Right ventricle myocardium inferior (tissue), 1 donor: Measurements from ENCODE around the gene SLC35D2. TPM values are rescaled to one million over a fixed set of nuclear protein-coding genes. Genes with fewer than 3 reads are reported as not detected.

ENCODE experiments used
- ATAC-seq: fragments of 200-7000 bp; cut with Tn5 transposase; one replicate; pipeline ENCODE4 v1.9.1; 2020; ENCODE audit warnings: mild to moderate bottlenecking, moderate library complexity
- DNase-seq: peaks from one replicate; pipeline ENCODE4 v3.0.0; 2021; ENCODE audit errors: missing footprints
- intact Hi-C: fragments of 100-400 bp; cut with DNase I; formaldehyde crosslinking; loops from one replicate; pipeline ENCODE4 v1.11.0; 2022
- total RNA-seq: library from RNA; stranded (reverse); fragmentation: NEBNext Ultra II Directional; extraction: Animal tissue kit (Norgen Biotek cat#: 25700); gene quantifications from one replicate; pipeline ENCODE4 v1.2.1, GENCODE V29; 2021
- donor health status: DM: no; HTN: yes; CAD: no; lungs with severe emphysema.

SLC35D2 gene
- total RNA-seq, 1 donor from 2014 or later: 14.7 TPM

DNA sequence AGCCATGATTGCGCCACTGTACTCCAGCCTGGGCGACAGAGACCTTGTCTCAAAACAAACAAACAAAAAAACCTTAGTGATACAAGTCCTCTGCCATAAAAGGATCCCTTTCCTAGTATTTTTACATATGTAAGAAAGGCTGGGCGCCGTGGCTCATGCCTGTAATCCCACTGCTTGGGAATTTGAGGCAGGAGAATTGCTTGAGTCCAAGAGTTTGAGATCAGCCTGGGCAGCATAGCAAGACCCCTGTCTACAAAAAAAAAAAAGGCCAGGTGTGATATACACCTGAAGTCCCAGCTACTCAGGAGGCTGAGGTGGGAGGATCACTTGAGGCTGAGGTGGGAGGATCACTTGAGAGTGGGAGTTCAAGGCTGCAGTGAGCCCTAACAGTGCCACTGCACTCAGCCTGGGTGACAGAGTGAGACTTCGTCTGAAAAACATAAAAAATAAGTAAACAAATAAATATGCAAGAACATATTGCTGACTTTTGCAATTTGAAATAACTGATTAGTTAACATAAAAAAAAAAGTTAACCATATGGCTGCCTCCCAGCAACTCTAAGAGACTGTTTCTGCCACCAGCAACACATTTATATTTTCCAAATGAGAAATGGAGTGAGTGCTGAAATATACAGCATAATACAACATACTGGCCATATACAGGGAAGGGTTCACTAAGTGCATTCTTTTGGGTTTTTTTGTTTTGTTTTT, 27.8 kb upstream of the SLC35D2 start:
- ATAC-seq (no peak), DNase-seq (no peak)
- intact Hi-C loops: no loop called here

DNA sequence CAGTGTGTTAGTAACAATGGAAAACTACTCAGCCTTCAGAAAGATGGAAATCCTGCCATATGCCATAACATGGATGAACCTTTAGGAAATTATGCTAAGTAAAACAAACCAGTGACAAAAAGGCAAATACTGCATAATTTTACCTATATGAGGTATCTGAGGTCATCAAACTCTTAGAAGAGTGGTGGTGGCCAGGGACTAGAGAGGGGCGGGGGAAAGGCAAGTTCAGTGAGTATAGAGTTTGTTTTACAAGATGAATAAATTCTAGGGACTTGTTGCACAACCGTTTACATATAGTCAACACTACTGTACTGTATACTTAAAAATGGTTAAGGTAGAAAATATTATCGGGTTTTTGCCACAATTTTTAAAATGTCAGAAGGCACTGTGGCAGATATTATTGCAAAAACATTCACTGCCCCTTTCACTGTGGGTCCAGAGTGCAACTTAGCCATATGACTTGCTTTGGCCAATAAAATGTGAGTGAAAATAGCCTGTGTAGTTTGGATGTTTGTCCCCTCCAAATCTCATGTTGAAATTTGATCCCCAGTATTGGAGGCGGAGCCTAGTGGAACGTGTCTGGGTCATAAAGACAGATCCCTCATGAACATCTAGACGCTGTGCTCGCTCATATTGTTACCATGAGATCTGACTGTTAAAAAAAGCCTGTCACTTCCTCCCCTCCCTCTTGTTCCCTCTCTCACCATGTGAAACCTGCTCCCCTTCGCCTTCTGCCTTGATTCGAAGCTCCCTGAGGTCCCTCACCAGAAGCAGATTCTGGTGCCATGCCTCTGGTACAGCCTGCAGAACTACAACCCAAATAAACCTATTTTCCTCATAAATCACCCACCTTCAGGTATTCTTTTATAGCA, 25.1 kb upstream of the SLC35D2 start:
- intact Hi-C loops: no loop called here
- ATAC-seq: no peak
- DNase-seq: no peak

DNA sequence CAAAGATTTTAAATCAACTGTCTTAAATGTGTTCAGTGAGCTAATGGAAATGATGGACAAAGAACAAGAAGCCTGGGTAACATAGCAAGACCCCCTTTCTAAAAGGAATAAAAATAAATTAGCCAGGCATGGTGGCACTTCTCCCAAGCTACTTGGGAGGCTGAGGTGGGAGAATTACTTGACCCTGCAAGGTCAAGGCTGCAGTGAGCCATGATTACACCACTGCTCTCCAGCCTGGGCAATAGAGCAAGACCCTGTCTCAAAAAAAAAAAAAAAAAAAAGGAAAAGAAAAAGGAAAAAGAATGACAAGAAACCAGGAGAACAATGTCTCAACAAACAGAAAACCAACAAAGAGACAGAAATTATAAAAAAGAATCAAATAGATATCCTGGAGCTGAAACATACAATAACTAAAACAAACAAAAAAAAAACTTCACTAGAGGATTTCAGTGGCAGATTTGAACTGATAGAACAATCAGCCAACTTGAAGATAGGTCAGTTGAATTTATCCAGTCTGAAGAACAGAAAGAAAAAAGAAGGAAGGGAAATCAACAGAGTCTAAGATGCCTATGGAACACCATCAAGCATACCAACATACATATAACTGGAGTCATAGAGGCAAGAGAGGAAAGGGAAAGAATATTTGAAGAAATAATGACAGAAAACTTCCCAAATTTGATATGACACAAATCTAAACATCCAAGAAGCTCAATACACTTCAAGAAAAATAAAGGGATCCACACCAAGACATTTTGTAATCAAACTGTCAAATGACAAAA, 16.8 kb upstream of the SLC35D2 start:
- intact Hi-C loops: no loop called here
- ATAC-seq (no peak), DNase-seq (no peak)

DNA sequence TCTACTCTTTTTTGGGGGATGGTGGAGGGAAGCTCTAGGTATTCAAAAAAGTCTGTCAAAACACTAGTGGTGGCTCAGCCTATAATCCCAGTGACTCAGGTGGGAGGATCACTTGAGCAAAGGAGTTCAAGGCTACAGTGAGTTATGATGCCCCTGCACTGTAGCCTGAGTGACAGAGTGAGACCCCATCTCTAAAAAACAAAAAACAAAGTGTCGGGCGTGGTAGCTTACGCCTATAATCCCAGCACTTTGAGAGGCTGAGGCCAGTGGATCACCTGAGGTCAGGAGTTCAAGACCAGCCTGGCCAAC, 15.8 kb upstream of the SLC35D2 start:
- intact Hi-C loops: no loop called here
- ATAC-seq: no peak
- DNase-seq: no peak

DNA sequence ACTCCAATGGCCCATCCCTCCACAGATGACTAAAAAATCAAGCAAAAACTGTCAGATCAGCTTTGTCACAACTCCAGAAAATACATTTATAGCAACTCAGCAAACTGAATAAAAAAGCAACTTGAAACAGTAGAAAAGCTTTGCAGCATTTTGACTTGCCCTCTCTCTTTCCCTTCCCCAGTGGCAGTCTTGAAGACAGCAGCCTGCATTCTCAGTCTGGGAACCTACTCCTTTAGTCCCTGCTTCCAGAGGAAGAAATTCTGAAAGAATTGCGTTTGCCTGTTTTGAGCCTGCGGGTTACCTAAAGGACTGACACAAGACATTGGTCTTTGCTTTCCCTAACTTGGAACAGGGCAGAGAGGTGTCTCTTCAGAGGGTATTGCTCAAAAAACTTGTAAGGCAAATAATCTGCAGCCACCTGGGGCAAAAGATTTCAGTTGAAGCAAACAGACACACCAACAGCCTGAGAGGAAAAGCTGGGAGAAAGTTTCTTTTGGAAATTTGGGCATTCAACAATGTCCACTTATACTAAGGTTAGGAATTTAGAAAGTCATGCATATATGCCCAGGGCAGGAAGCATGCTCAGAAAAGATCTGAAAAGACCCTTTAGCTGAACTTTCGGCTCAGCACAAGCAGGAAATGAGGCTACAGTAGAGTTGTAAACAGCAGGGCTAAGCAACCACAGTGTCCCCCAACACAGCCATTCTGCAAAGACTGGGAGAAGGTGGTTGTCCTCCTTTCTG, 15.2 kb upstream of the SLC35D2 start:
- ATAC-seq: no peak
- no peak for DNase-seq
- intact Hi-C loops: no loop called here

DNA sequence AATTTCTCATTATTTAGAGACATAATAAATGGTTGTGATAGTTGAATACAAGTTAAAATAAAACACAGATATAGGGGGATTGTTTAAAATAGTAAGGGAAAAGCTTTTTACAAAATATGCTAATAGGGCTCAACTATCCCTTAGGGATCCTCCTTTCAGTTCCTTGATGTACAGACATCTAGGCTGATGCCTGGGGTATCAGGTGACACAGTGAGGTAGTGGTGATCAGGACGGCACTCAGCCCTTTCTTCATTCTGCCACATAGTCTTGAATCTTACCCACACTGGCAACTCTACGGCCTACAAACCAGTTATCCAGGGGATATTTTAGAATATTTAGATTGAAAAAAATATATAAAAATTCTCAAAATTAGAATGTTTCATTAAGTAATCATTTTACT, 12.5 kb upstream of the SLC35D2 start:
- no peak for DNase-seq
- intact Hi-C loops: no loop called here
- ATAC-seq: no peak

DNA sequence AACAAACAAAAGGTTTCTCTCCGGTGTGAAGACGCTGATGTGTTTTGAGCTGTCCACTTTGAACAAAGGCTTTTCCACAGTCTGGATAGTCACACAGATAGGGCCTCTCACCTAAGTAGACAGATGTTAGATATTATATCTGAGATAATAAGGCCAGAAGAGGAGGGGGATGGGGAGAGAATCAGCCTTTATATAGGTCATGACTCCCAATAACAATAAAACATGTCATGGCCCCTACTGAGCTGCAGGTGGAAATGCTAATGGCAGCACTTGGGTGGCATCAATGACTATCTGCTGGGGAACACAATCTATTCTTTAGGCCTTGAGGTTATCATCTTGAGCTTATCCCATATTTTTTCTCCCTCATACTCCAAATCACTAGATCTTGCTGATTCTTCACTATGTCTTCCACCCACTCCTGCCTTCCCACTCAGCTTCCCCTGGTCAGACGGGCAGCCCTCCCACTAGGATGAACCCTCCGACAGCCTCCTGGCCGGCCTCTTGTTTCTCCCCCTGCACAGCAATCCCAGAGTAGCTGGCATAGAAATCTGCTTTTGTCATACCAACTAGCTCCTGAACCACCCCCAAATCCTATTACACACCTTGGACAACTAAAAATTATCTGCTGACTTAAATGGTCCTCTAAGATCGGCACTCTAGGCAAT, 11.5 kb upstream of the SLC35D2 start:
- DNase-seq (no peak), ATAC-seq (no peak)
- intact Hi-C loops: no loop called here

DNA sequence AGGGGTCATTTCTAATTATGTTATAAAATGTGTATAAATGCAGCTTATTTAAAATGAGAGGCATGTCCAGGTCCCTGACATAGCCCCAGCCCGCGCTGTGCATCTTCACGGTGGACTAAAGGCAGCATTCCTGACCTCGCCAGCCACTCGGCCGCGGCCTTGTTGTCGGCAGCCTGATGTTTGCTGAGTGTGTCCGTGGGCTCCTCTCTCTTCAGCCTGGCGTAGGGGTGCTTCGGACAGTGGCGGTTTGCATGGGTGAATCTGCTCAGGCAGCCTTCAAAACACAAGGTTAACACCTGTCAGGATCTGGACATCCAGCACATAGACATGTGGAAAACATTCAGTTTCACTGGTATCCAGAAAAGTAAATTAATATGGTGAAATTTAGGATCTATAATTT, 8.8 kb upstream of the SLC35D2 start:
- ATAC-seq (no peak), DNase-seq (no peak)
- intact Hi-C loops: no loop called here

DNA sequence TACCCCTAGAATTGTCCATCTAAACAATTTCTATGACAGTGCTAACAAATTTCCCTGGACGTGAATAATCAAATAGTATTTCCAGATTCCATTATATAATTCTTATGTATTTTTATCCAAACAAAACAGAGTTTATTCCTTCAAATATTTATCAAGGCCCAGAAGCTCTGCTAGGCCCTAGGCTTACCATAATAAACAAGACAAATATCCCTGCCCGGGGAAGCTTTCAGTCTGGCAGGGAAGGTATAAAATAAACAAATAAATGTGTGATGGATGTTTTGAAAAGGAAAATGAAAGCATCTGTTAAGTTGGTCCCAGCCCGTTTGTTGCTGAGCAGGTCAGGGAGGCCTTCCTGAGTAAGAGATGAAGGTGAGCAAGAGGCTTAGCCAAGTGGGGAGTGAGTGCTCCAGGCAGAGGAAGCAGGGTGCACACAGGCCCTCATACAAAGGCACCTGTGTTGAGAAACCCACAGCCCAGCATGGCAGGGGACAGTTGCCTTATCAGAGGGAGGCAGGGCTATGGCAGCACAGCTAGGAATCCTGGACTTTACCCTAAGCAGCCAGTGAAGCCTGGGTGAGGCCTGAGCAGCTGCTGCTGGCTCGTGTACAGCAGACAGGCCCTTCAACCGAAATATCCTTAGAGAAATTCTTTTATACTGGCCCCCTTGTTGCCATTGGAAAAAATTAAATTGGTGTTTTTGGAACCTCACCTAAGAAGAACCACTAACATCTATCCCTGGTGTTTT, 7.7 kb upstream of the SLC35D2 start:
- intact Hi-C loops: no loop called here
- ATAC-seq (no peak), DNase-seq (no peak)

DNA sequence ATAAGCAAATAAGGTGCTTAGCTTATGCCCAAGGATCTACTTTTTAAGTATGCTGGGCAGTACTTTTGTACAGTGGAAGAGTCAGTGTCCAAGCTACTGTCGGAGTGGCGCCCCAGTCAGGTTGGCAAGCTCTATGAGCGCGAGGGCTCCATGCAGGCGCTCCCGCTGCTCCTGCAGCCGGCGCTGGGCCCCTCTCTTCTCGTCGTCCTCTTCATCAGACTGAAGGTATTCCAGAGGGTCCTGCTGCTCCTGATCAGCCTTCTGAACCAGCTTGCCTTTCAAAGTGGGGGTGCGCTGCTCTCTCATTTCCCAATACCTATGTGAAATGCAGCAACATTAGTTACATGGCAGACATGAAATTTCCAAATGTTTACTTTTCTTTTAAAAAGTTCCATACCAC, 4.6 kb upstream of the SLC35D2 start:
- DNase-seq: no peak
- no peak for ATAC-seq
- intact Hi-C loops: no loop called here

DNA sequence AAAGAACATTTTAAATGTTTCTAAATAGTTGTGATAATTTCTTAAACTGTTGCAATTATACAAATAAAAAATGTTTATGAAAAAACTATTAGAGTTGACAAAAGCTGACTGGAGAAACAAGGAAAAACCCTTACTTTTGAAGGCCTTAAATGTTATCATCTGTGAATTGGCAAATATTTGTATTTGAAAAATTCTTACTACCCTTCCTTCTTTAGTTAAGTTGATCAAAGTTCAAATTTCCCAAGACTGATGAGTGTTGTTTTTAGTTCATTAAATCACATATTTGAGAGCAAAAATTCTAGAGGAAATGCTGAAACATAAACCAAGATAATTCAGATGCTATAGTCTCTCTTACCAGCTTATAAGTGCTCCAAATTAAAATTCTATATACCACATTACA, 2.6 kb upstream of the SLC35D2 start:
- intact Hi-C loops: no loop called here

DNA sequence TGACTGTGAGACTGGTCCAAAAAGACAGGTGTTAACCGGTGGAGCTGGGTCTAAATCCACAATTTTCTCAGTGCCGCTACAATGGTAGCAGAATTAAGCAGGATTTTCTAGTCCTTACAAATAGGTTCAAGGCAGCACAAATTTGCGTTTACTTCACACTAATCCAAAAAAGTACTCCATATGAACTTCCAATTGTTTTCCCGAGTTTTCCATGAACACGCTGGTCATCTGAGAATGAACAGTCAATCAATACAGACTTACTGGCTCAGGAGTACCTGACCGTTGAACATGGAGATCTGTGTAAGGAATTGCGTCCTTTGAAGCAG, 709 bp downstream of the SLC35D2 start:
- no peak for DNase-seq
- ATAC-seq: no peak
- intact Hi-C loops: loop anchor here (2.0 to 5.0 kb wide), 3 partner anchors 36 to 69 kb away; partner anchors contain the start of genes HABP4 and ZNF367

More for the DNA sequence above, 2.6 kb upstream of the SLC35D2 start:
- DNase-seq: no peak
- ATAC-seq: no peak

DNA sequence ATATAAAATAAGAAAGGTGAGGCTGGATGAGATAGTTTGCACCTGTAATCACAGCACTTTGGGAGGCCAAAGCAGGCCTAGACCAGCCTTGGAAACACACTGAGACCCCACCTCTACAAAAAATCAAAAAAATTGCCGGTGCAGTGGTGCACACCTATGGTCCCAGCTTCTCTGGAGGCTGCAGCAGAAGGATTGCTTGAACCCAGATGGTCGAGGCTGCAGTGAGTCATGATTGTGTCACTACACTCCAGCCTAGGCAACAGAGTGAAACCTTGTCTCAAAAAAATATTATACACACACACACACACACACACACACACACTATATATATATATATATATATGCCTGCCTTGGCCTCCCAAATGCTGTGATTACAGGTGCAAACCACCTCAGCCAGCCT, 1.3 kb downstream of the SLC35D2 start:
- DNase-seq: no peak
- intact Hi-C loops: loop anchor here (2.0 to 5.0 kb wide), 3 partner anchors 37 to 70 kb away; partner anchors contain the start of genes HABP4 and ZNF367
- ATAC-seq: no peak

DNA sequence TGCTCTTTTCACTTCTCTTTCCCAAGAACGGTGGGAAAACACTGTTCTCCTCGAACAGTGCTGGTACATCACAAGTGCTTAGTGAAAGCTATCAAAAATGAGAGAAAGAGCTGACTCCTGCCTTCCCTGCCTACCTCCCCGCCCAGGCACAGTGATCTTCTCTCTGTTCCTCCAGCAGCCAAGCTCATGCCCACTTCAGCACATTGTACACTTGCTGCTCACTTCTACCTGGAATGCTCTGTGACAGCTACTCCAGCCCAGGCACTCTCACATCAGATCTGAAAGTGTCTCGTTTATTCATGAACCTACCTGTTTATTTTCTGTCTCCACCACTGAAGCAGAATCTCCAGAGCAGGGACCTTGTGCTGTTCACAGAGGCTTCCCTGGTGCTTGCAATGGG, 1.8 kb downstream of the SLC35D2 start:
- DNase-seq: no peak
- intact Hi-C loops: loop anchor here (2.0 to 5.0 kb wide), 3 partner anchors 37 to 71 kb away; partner anchors contain the start of genes HABP4 and ZNF367
- ATAC-seq: no peak

DNA sequence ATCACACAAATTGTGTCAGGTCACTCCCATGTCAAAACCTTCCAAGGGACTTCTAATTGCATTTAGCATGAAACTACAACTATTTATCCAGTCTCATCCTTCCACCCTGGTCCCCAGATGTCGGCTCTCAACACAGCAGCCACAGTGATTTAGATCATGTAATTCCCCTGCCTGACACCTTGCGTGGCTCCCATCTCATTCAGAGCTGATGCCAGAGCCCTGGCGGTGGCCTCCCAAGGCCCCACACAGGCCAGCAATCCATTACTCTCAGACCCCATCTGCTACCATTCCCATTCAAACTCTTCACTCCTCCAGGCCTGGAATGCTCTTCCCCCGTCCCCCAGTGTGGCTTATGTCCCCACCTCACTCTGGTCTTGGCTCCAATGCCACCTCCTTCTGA, 2.4 kb downstream of the SLC35D2 start:
- no peak for DNase-seq
- intact Hi-C loops: loop anchor here (5.0 kb wide), 1 partner anchor 71 kb away; the partner anchor contains the start of gene HABP4
- ATAC-seq: no peak

DNA sequence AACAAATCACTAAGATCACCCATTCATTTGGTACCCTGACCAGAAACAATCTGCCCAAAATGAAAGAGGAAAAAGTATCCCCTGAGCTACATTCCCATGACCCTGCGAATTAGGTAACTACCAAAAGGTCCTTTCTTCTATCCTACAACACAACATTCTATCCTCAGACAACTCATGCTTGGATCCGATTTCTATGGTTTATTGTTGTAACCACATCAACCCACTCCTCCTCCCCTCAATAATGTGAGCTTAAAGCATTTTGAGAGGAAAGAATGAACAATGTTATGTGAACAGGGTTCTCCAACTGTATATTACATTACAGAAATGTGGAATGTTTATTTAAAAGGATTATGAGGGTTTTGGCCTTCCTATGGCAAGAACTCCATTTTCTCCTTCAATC, 4.0 kb downstream of the SLC35D2 start:
- no peak for DNase-seq
- ATAC-seq: no peak
- intact Hi-C loops: no loop called here

DNA sequence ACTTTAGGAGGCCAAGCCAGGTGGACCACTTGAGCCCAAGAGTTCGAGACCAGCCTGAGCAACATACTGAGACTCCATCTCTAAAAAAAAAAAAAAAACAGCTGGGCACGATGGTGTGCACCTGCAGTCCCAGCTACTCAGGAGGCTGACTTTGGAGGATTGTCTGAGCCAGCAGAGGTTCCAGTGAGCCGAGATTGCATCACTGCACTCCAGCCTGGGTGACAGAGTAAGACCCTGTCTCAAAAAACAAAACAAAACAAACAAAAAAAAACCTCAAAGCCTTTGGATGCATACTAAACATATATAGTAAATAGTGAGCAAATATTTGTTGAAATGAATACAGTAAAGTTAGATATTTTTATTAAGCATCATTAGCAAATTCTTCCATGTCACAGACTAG, 5.3 kb downstream of the SLC35D2 start:
- ATAC-seq: no peak
- intact Hi-C loops: no loop called here
- DNase-seq: no peak
